ENCODE results near the gene TOX2.

- TF ChIP-seq CTCF (IDR thresholded peaks at IDR 0.05) (no peak), EP300 (IDR thresholded peaks at IDR 0.05) (no peak), POLR2A (IDR thresholded peaks at IDR 0.05) (no peak)
Observed at GRCh38 chr20:44057698-44058675, 143.3 kb downstream of the TOX2 start.

All from ovary (tissue), 3 donors.